Chondrocyte (in vitro differentiated cells): ENCODE data around the gene ZNF780A. TPM values are rescaled to one million over a fixed set of nuclear protein-coding genes. Genes with fewer than 3 reads are reported as not detected.

ENCODE experiments used
- DNase-seq: peaks from one replicate; pipeline ENCODE4 v3.0.0; 2021; ENCODE audit warnings: mixed read lengths, low spot score
- H3K27ac Mint-ChIP-seq: one replicate; pipeline ENCODE4 v1.8.0; 2021; ENCODE audit warnings: mild to moderate bottlenecking, moderate library complexity, mixed read lengths; ENCODE audit not compliant: unreplicated experiment
- H3K27me3 Mint-ChIP-seq: 2 replicates; pipeline ENCODE4 v1.8.0; 2021; ENCODE audit warnings: low read depth, mixed read lengths
- H3K36me3 Mint-ChIP-seq: 2 replicates; pipeline ENCODE4 v1.8.0; 2021; ENCODE audit warnings: low read depth, mixed read lengths
- H3K4me1 Mint-ChIP-seq: 2 replicates; pipeline ENCODE4 v1.8.0; 2021; ENCODE audit warnings: low read depth, mild to moderate bottlenecking, mixed read lengths
- H3K4me3 Mint-ChIP-seq: one replicate; pipeline ENCODE4 v1.8.0; 2021; ENCODE audit warnings: mild to moderate bottlenecking, moderate library complexity, mixed read lengths; ENCODE audit not compliant: unreplicated experiment
- H3K9me3 Mint-ChIP-seq: 2 replicates; pipeline ENCODE4 v1.8.0; 2021; ENCODE audit warnings: low read depth, mixed read lengths
- total RNA-seq: library from RNA; stranded (reverse); gene quantifications from 3 replicates; pipeline ENCODE4 v1.2.1, GENCODE V29; 2021
- TF ChIP-seq, protein P1 (sequence below): fragments of 200-600 bp; sonication (generic); IDR thresholded peaks from 2 replicates; pipeline ENCODE4 v1.5.0; 2021; ENCODE audit warnings: antibody characterized with exemption, mild to moderate bottlenecking, moderate library complexity

Gene ZNF780A
- total RNA-seq, 1 donor from 2014 or later = 10.9 TPM

DNA sequence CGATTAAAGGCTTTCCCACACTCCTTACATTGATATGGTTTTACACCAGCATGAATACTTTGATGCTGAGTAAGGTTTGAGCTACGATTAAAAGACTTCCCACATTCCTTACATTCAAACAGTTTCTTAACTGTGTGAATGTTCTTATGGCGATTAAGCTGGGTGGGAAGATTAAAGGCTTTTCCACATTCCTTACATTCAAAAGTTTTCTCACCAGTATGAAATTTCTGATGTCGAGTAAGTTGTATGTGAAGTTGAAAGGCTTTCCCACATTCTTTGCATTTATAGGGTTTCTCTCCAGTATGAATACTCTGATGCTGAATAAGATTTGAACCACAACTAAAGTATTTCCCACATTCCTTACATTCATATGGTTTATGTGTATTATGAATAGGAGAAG lies 54.7 kb downstream of the ZNF780A start:
- peaks cover 53% of the 10 kb centered on the region for H3K9me3 Mint-ChIP-seq
- H3K4me1 Mint-ChIP-seq = no peaks in the 10 kb centered on the region
- peaks cover 53% of the 10 kb centered on the region for H3K36me3 Mint-ChIP-seq
- DNase-seq = no peak
- H3K27ac Mint-ChIP-seq = no peak overlapping the region
- H3K27me3 Mint-ChIP-seq = no peaks in the 10 kb centered on the region
- no peak overlapping the region for H3K4me3 Mint-ChIP-seq
- TF ChIP-seq, protein P1, sequence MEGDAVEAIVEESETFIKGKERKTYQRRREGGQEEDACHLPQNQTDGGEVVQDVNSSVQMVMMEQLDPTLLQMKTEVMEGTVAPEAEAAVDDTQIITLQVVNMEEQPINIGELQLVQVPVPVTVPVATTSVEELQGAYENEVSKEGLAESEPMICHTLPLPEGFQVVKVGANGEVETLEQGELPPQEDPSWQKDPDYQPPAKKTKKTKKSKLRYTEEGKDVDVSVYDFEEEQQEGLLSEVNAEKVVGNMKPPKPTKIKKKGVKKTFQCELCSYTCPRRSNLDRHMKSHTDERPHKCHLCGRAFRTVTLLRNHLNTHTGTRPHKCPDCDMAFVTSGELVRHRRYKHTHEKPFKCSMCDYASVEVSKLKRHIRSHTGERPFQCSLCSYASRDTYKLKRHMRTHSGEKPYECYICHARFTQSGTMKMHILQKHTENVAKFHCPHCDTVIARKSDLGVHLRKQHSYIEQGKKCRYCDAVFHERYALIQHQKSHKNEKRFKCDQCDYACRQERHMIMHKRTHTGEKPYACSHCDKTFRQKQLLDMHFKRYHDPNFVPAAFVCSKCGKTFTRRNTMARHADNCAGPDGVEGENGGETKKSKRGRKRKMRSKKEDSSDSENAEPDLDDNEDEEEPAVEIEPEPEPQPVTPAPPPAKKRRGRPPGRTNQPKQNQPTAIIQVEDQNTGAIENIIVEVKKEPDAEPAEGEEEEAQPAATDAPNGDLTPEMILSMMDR = no peak

DNA sequence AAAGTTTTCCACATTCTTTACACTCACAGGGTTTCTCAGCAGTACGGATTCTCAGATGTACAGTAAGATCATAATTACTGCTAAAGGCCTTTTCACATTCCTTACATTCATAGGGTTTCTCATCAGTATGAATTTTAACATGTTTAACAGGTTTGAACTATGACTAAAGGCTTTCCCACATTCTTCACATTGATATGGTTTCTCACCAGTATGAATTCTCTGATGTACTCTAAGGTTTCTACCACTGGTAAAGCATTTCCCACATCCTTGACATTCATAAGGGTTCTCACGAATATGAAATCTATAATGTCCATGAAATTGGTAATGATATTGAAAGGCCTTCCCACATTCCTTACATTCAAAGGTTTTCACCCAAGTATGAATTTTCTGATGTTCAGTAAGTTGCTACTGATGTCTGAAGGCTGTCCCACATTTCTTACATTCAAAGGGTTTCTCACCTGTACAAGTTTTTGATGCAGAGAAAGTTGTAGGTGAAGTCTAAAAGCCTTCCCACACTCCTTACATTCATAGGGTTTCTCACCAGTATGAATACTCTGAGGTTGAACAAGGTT lies 56.7 kb downstream of the ZNF780A start:
- H3K4me3 Mint-ChIP-seq = no peak overlapping the region
- no peak overlapping the region for H3K27ac Mint-ChIP-seq
- H3K4me1 Mint-ChIP-seq = no peaks in the 10 kb centered on the region
- H3K9me3 Mint-ChIP-seq = peaks cover 63% of the 10 kb centered on the region
- no peak for DNase-seq
- H3K36me3 Mint-ChIP-seq = peaks cover 60% of the 10 kb centered on the region
- no peaks in the 10 kb centered on the region for H3K27me3 Mint-ChIP-seq
- TF ChIP-seq, protein P1 = no peak

DNA sequence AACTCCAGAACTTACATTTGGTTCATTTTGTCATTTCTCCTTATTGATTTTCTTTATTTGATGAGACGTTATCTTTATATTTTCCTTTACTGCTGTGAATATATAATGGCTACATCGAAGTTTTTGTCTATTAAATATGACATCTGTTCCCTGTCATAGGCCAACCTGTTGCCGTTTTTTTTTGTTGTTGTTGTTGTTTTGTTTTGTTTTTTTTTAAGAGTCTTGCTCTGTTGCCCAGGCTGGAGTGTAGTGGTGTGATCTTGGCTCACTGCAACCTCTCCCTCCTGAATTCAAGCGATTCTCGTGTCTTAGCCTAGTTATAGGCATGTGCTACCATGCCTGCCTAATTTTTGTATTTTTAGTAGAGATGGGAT lies 64.2 kb downstream of the ZNF780A start:
- DNase-seq = no peak
- Mint-ChIP-seq H3K4me3 (no peak overlapping the region), H3K27me3 (no peaks in the 10 kb centered on the region), H3K27ac (no peak overlapping the region), H3K9me3 (peaks cover 73% of the 10 kb centered on the region), H3K4me1 (no peaks in the 10 kb centered on the region), H3K36me3 (peaks cover 48% of the 10 kb centered on the region)
- TF ChIP-seq, protein P1 = no peak

DNA sequence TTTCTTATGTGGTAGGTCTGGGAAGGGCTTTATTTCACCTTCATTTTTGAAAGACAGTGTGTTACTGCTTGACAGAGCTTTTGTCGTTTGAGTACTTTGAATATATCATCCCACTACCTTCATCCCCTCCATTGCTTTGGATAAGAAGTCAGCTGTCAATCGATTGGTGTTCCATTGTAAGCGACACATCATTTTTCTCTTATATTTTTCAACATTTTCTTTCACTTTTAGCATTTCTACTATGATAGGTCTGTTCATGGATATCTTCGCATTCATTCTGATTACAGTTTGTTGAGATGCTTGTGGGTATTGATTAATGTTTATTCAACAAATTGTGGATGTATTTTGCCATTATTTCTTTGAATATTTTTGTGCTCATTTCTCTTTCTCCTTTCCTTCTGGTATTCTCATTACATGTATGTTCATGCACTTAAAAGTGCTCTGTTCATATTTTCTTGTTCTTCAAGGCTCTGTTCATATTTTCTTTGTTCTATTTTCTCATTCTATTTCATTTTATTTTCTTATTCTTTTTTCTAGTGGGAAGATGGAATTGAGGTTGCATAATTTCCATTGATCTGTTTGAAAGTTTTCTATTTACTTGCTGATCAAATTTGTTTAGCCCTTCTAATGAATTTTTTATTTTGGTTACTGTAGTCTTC lies 64.7 kb downstream of the ZNF780A start:
- no peak overlapping the region for H3K27ac Mint-ChIP-seq
- no peak for DNase-seq
- no peaks in the 10 kb centered on the region for H3K4me1 Mint-ChIP-seq
- peaks cover 77% of the 10 kb centered on the region for H3K9me3 Mint-ChIP-seq
- H3K36me3 Mint-ChIP-seq = peaks cover 47% of the 10 kb centered on the region
- H3K27me3 Mint-ChIP-seq = no peaks in the 10 kb centered on the region
- H3K4me3 Mint-ChIP-seq = no peak overlapping the region
- TF ChIP-seq, protein P1 = no peak

DNA sequence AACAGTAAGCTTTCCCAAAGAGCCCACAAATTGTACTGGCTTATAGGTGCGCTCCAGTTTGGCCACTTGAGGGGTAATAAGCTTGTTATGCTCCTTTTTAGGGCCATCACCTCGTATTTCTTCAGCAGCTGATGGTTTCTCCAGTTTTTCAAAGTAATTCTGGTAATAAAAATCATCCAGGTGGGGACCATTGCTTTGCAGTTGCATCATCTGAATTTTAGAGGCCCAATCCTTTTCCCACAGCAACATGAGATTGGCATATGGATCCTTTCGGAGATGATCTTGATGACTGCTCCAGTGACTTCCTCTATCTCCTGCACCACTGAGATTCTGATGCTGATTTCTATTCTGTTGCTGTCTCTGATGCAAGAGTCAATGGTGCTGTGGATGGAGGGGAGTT lies 66.8 kb downstream of the ZNF780A start:
- H3K36me3 Mint-ChIP-seq = peaks cover 36% of the 10 kb centered on the region
- H3K27me3 Mint-ChIP-seq = no peaks in the 10 kb centered on the region
- no peaks in the 10 kb centered on the region for H3K4me1 Mint-ChIP-seq
- H3K9me3 Mint-ChIP-seq = peaks cover 82% of the 10 kb centered on the region
- no peak overlapping the region for H3K4me3 Mint-ChIP-seq
- no peak for DNase-seq
- TF ChIP-seq, protein P1 = no peak
- no peak overlapping the region for H3K27ac Mint-ChIP-seq

Other genes starting within 250 kb of the ZNF780A start
- gene FBL, start 244.6 kb downstream of the ZNF780A start, total RNA-seq = 95.0 to 119 TPM (median 104 TPM) in 3 replicates
- gene FCGBP, start 156.3 kb downstream of the ZNF780A start, total RNA-seq = 0.31 to 1.6 TPM (median 0.42 TPM) in 3 replicates
- gene PSMC4, start 119.8 kb downstream of the ZNF780A start, total RNA-seq = 75.2 to 94.4 TPM (median 75.4 TPM) in 3 replicates
- gene ZNF546, start 93.9 kb downstream of the ZNF780A start, total RNA-seq = 2.0 to 7.5 TPM (median 3.6 TPM) in 3 replicates
- 9.5 to 16.0 TPM (median 10.1 TPM) in 3 replicates for gene ZNF780B, start 34.7 kb downstream of the ZNF780A start, total RNA-seq
- 20.0 to 22.7 TPM (median 21.0 TPM) in 3 replicates for gene MAP3K10, start 100.5 kb upstream of the ZNF780A start, total RNA-seq
- gene TTC9B, start 127.4 kb upstream of the ZNF780A start, total RNA-seq = not detected in 3 replicates
- gene CCNP, start 135.7 kb upstream of the ZNF780A start, total RNA-seq = 0.52 to 0.73 TPM (median 0.59 TPM) in 3 replicates
- gene AKT2, start 194.4 kb upstream of the ZNF780A start, total RNA-seq = 99.9 to 136 TPM (median 100 TPM) in 3 replicates